Activated naive CD4-positive, alpha-beta T cell (primary cell): ENCODE data around the gene CNTNAP2.

Experiments
- DNase-seq, 4 experiments: peaks; one replicate each; lab custom pipeline; 2025; lab: John Stamatoyannopoulos, UW

CNTNAP2 gene

DNA sequence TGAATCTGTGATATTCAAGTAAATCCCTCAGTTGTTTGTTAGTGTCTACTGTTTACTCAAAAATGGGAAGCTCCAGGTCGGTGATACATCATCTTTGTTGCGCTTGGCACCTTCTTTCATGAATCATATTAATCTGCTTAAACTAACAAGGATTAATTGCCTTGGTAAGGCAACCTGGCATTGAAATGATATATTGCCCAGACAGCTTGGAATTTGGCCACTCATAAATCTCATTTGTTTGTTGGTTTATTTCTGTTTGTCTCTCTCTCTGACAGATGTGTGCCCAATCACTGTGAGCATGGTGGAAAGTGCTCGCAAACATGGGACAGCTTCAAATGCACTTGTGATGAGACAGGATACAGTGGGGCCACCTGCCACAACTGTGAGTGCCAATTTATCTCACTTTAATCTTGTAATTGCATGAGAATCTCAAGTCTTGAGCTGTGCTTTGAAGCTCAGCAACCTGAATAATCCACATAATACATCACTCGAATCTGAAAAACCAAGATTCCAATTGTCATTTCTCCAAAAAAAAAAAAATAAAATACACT is 1369.1 kb downstream of the CNTNAP2 start:
- DNase-seq = no peak

DNA sequence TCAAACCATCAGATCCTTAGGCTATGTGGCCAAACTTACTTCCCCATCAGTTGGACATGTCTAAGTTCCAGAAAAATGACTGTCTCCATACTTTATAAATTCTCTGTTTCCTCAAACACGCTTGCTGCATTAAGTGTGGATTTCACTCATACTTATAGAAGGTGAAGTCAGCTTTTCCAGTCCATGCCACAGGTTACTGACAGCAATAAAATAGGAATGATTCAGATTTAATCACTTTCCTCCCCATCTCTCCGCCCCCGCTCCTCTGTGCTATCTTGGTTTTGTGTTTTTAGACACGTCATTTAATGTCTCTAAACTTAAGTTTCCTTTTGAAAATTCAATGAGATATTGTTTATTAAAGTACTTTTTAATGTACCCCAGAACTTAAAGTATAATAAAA is 1376.0 kb downstream of the CNTNAP2 start:
- no peak for DNase-seq

DNA sequence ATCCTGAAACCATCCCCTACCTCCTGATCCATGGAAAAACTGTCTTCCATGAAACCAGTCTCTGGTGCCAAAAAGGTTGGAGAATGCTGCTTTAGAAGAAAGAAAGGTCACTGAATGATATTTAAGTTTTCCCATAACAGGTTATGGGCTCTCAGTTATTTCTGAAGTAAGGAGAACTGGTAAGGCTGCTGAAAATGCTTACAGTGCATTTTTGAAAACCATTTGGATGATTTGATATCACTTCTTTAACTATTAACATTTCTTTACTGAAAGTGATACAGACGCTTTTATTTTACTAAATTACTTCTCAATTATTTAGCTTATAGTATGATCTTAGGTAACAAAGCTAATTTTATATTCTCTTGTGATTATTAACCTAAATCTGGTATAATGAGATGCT is 1379.6 kb downstream of the CNTNAP2 start:
- no peak for DNase-seq

DNA sequence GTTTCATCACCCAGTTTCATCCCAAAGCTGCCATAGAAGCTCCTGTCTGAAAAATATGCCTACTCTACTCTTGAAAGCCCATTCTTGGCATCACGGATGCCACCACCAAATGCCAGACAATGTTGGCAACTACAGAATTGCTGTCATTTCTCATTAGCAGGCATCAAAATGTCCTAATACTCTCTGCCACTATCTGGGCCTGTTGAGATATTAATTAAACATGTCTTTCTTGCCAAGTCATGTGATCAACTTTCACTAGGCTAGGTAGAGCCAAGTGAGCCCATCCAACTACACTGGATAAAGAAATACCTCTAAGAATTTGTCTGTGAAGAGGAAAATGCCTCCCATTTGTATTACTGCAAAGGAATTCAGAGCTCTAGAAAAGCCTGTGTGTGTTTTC is 1380.6 kb downstream of the CNTNAP2 start:
- no peak for DNase-seq

DNA sequence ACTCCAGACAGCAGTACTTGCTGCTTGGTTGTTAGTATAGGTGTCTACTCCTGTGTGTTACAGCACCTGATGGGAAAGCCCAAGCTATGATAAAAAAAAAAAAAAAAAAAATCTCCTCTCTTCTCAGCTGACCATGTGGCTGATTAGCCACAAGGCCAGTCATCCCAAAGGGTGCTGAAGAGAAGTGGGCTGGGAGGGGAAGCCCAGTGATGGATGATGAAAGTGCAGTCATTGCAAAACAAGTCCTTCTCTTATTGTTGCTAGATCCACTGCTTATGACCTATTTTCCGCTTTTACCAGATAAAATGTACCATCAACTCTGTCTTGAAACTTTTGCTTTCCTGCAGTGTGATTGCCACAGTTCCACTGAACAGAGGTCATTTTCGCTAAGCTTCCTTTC is 1381.5 kb downstream of the CNTNAP2 start:
- no peak for DNase-seq

DNA sequence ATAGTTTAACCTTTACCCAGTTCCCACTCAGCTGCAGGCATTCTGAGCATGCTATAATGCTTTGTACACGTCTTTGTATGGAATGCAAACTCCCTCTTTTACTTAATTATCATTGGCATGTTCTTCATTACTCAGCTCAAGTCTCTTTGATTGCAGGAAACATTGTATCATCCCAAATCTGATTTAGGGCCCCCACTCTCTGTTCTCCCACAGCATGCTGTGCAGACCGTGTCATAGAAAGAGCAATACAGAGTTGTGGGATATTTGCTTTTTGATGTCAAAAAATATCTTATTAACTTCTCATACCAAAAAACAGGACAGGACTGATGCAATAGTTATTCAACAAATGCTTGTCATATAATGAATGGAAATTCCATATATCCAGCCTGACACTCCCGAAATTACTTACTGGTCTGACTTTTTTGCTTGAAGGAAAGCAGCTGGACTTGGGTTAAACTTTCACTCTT is 1392.5 kb downstream of the CNTNAP2 start:
- no peak for DNase-seq

DNA sequence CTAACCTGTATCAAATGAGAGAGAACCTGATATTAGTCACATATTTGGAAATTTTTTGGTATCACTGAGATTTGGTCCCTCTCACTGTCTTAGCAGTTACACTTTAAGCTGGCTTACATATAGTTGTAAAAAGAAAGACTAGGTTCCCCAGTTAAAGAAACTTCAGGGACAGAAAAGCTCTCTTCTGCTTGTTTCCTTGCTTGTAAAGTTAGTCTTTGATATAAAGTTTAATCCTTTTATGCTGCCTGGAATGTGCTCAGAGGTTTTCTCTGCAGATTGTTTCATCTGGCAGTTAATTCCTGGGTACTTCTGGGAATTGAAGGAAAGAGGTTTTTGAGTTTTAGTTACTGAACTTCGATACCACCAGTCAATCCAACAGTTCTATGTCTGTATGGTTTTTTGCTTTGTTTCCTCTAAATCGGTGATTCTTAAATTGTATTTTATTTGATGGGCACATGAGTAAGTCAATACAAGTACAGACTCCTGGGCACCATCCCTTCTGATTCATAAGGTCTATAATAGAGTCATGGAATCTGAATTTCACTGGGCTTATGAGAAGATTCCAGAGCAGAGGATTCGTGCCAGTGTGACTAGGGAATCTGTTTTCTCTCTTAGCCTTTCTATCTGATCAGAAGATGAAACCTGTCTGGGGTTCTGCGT is 1393.1 kb downstream of the CNTNAP2 start:
- DNase-seq = no peak

DNA sequence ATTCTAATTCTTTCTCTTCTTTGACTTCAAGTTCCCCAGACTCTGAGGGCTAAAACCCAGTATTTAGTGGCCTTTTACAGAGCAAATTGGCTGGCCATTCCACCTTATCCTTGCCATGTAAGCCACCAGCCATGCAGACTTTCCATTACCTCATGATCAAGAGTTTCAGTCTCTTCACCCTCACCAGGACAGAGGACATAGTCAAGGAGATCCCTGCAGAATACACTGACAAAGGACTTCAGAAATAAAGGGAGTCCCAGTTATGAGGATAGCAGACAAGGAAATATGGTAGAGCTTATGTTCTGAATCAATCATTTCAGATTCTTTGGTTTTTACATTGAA is 1393.6 kb downstream of the CNTNAP2 start:
- no peak for DNase-seq

DNA sequence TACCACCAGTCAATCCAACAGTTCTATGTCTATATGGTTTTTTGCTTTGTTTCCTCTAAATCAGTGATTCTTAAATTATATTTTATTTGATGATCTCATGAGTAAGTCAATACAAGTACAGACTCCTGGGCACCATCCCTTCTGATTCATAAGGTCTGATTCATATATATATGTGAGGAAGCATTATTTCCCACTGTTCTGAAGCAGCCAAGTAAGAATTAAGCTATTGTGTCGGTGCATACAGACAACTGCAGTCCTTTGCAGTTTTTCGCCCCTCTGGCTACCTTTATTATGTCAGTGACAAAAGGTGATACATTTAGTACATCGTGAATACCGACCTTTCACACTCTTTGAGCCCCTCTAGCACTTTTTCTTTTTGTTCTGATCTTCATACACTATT is 1394.3 kb downstream of the CNTNAP2 start:
- no peak for DNase-seq

DNA sequence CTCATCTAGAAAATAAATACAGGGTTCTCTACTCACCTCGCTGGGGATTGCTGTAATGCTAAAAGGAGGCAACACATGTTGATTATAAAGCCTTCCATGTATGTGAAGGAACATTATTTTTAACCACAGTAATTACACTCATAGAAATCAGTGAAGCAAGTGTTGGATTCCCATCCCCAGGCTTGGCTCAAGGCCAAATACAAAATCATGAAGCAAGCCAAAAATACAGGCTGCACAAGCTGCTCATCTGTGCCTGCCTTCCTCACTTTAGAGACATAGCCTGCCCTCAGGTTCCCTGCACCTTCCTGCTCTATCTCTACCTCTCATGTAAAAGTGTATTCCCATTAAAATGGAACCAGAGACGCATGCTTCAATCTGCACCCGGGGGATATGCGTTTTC is 1396.8 kb downstream of the CNTNAP2 start:
- DNase-seq = no peak

DNA sequence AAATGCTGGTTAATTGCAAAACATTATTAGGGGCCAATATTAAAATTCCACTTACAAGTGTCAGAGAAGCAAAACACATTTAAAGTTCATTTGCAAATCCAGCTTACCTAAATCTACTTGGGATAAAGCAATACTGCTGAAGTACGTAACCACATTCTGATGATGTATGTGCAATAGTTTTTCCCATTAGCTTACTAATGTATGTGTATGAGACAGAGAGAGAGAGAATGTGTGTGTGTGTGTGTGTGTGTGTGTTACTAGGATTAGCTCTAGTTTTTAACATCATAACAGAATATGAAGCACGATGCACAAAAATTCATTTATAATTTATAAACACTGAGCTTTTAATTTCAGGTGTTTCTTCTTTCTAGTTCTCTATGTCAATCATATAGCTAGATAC is 1399.8 kb downstream of the CNTNAP2 start:
- DNase-seq = no peak

DNA sequence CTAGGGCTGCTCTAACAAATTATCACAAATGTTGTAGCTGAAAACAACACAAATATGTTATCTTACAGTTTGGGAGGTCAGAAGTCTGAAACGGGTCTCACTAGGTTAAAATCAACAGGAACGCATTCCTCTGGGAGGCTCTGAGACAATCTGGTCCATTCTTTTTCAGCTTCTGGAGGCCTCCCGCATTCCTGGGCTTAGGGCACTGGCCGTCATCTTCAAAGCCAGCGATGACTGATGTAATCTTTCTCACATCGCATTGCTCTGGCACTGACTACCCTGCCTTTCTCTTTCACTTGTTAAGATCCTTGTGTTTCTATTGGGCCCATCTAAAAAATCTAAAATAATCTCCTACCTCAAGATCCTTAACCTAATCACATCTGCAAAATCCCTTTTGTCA is 1402.5 kb downstream of the CNTNAP2 start:
- DNase-seq = no peak

DNA sequence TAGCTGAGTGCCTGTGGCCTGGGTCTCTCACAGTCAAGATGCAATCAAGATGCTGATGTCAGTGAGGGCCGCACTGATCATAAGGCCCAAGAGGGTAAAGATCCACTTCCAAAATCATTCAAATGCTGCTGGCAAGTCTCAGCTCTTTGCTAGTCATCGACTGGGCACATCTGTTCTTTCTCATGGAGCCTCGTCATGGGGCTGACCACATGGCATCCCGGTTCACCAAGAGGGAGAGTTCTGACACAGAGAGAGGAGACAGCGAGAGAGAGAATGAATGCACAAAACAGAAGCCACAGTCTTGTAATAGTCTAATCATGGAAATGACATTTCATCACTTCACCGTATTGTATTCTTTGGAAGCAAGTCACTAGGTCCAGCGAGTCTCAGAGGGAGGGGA is 1406.5 kb downstream of the CNTNAP2 start:
- no peak for DNase-seq

DNA sequence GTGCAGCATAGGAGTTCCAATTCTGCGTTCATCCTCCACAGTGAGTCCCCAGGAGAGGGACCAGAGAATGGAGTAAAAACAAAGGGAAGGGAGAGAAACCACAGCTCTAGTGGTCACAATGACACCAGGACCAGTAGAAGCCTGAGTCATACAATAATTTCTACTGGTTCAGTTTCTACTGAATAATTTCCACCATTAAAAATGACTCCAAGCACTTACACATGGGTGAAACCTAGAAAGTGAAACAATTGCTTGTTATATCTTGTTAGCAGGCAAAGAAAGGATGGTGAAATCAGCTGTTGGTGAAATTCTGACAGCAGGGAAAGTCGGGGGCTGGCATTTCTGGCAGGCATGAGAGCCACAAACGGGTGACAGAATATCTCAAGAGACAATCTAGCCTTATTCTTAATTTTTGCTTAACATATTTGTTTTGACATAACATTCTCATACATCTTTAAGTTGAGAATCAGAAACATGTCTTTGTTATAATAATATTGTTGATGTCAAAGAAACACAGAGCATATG is 1408.2 kb downstream of the CNTNAP2 start:
- DNase-seq = no peak

DNA sequence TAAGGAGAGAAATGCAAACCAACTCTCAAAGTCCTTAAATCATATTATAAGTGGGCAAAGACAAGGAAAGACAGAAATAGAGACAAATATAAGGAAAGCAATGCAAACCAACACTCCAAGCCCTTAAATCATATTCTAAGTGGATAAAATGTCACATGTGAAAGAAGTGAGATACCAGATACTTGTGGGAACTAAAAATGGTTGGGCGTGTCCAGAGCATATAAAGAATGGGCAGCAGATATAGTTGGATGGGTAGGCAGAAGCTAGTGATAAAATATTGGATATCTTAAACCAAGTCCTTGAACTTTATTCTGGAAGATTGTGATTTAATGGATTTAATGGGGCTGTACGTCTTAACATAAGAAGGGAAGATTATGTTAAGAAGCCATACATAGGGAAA is 1408.7 kb downstream of the CNTNAP2 start:
- no peak for DNase-seq

DNA sequence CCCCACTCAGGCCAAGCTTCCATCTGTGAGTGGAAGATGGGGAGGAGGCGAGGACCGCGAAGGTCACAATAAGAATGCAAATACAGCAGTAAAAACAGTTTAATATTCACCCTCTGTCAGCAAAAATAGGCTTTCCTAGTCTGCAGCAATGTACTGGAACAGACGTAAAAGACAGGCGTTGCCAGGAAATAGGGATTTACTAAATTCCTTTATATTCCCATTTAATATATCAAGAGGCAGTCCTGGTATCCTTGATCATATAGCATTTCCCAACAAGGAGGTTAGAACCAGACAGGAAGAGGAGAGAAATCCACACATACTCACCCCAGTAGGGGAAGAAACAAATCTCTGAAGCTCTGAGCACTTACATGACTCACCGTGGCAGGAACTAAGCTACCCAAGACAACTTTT is 1419.1 kb downstream of the CNTNAP2 start:
- no peak for DNase-seq

DNA sequence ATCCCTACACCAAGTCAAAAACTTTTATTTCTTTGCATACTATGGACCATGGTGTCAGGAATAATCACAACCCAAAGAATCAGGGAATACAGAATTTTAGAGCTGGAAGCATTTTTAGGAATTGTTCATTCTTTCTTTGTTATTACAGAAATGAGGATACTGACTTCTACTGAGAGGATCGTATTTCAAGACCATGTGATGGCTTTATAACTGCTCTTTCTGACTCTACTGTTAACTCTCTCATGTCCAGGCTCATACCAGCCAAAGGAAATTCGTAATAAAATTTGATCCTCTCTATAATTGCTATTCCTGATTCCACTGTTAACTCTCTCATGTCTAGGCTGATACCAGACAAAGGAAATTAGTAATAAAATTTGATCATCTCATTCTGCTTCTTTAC is 1423.1 kb downstream of the CNTNAP2 start:
- DNase-seq = no peak

DNA sequence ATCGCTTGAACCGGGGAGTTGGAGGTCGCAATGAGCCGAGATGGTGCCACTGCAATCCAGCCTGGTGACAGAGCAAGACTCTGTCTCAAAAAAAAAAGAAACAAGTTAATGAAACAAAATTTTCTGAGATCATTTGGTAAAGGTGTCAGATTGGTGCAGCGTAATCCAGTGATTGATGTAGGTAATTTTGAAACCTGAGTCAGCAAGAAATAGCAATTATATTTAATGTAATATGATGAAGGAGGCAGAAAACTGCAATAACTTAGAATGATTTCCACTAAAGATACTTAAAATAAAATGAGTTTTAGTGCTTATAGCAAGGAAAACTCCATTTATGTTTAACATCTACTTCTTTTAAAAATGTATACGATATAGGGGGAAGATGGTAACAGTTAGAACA is 1424.1 kb downstream of the CNTNAP2 start:
- no peak for DNase-seq

DNA sequence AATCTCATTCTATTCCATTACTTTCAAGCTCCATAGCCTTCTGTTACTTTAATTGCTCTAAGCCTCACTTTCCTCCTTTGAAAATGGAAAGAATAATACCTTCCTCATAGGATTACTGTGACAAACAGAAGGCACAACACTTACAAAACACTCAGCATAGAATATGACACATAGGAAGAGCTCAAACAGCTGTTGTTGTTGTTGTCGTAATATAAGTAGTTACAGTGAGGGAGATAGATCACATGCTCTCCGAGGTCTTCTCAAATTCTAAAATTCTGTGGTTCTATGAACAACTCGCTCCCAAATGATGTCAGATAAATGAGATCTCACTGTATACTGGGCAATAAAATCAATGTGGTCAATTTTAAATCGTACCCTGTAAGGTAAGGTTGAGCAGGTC is 1424.7 kb downstream of the CNTNAP2 start:
- DNase-seq = no peak

DNA sequence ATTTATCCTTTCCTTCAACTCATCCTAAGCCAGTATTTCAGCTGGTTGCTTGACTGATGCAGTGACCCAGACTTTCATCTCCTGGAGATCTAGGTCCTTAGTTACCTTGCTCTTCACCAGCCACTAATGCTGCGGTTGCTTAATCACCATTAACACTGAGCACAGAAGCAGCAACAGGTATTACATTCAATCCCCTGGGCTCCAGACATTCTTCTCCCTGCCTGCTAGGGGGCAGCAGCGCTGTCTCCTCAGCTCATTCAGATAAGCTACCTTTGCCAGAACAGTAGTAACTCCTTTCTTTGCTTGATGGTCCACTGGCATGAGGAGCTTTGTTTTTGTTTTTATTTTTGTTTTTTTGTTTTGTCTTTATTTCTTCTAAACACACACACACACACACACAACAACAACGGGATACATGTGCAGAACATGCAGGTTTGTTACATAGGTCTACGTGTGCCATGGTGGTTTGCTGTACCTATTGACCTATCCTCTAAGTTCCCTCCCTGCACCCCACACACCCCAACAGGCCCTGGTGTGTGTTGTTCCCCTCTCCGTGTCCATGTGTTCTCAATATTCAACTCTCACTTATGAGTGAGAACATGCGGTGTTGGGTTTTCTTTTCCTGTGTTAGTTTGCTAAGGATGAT is 1430.8 kb downstream of the CNTNAP2 start:
- DNase-seq = no peak

DNA sequence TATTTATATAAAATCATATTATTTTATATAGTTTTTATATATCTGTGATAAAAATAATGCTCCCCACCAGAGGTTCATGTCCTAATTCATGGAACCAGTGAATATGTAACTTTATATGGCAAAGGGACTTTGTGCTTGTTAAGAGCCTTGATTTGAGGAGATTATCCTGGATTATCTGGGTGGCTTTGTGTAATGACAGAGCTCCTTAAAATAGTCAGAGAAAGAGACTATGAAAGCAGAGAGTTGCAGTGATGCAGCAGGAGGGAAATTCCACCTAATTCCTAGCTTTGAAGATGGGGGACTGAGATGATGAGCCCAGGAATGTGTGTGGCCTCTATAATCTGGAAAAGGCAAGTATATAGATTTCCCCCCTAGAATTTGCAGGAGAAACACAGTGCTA is 1439.7 kb downstream of the CNTNAP2 start:
- no peak for DNase-seq

DNA sequence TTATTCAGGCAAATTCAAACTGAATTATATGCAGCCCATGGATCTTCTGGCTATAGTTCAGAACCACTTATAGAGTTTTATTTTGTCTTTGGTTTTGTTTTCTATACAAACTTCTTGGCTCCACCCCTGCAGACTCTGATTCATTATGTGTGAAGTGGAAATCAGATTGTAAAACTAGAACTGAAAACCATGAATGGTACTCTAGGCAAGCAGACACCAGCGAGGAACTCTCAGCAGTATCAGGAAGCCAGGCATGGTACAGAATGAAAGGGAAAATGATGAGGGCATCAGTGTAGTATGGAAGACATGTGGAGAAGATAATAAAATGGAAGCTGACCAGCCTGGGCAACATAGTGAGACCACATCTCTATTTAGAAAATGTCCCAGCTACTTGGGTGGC is 1447.1 kb downstream of the CNTNAP2 start:
- no peak for DNase-seq

DNA sequence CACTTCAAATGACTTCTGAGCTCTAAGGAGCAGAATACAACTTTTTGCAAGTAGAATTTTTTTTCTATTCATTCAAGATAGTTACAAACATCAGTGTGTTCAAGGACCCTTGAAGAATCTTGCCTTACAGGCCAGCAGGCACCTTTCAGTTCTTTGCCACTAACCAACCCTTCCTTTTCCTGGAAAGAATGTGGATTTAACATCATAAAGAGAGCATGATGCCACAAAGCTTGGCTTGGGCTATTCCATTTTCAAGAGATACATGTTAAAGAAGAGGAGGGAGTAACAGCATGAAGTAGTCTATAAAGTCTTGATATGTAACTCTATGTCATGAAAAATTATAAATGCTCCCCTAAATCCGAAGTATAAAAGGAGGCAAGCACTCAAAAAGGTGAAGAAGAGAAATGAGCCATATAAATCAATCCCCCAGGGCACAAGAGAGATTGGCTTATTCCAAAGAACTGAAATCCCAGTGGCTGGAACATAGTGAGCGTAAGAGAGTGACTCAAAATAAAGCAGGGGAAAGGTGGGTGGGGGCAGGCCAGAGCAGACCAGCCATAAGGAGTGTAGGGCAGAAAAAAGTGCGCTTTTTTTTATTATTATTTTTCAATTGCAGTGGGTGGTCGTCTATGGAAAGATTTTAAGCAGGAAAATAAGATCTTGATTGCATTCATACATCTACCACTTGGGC is 1448.3 kb downstream of the CNTNAP2 start:
- no peak for DNase-seq
